Esophagus squamous epithelium (tissue), 5 donors: ENCODE results near the gene SYNE2. TPM values are rescaled to one million over a fixed set of nuclear protein-coding genes. Genes with fewer than 3 reads are reported as not detected.

Experiments
- DNase-seq: peaks from one replicate; lab custom pipeline; 2025; lab: John Stamatoyannopoulos, UW
- H3K27ac ChIP-seq, 4 donors: fragments of 200-600 bp; sonication (generic); one replicate each; pipeline ENCODE4 v1.5.1; 2016 to 2019; ENCODE audit warnings: mild to moderate bottlenecking in 1 of 4
- H3K27me3 ChIP-seq, 4 donors: fragments of 200-600 bp; sonication (generic); 1 replicate in 3 of 4; 2 replicates in 1 of 4; pipeline versions ENCODE4 v1.5.1 to v1.6.0; 2017 to 2021; ENCODE audit warnings: antibody characterized with exemption in 1 of 4
- H3K36me3 ChIP-seq, 3 donors: fragments of 200-600 bp; sonication (generic); one replicate each; pipeline ENCODE4 v1.5.1; 2016 to 2019
- H3K4me1 ChIP-seq, 3 donors: fragments of 200-600 bp; sonication (generic); one replicate each; pipeline ENCODE4 v1.5.1; 2017 to 2019
- H3K4me3 ChIP-seq, 4 donors: fragments of 200-600 bp; sonication (generic); 1 replicate in 3 of 4; 2 replicates in 1 of 4; pipeline ENCODE4 v1.5.1; 2016 to 2019; ENCODE audit warnings: mild to moderate bottlenecking in 2 of 4, moderate library complexity in 1 of 4
- H3K9me3 ChIP-seq, 3 donors: fragments of 200-600 bp; sonication (generic); one replicate each; pipeline ENCODE4 v1.5.1; 2016 to 2019
- POLR2A ChIP-seq, 4 donors: fragments of 450-650 bp; IDR thresholded peaks; one replicate each; pipeline ENCODE4 v1.6.1; 2017; ENCODE audit warnings: antibody characterized with exemption in 4 of 4, mild to moderate bottlenecking in 4 of 4, moderate library complexity in 3 of 4
- WGBS, 2 donors: methylation state at CpG; one replicate each; pipeline ENCODE4 v1.1.5; 2018; 5-methylcytosine and 5-hydroxymethylcytosine counted together
- intact Hi-C: fragments of 100-400 bp; cut with DNase I; formaldehyde crosslinking; loops from one replicate; pipeline ENCODE4 v1.15.0; 2022
- total RNA-seq, 4 donors: library from RNA; depleted of rRNA; stranded (reverse); fragments of >200 nt; gene quantifications; one replicate each; pipeline ENCODE4 v1.1.0, GENCODE V29; 2016
- TF ChIP-seq, protein P1 (sequence below), 6 experiments: fragments of 450-650 bp in 4 of 6; fragments of 200-600 bp in 2 of 6; sonication (generic) in 2 of 6; IDR thresholded peaks; one replicate each; pipeline ENCODE4 v1.5.1; 2016 to 2019; ENCODE audit warnings: antibody characterized with exemption in 6 of 6, mild to moderate bottlenecking in 4 of 6, moderate library complexity in 4 of 6
- donor health status: DM: yes; HTN: yes; CAD: no.

SYNE2 gene
- total RNA-seq, 4 donors from 2014 or later: 128 to 197 (median 145) TPM

DNA sequence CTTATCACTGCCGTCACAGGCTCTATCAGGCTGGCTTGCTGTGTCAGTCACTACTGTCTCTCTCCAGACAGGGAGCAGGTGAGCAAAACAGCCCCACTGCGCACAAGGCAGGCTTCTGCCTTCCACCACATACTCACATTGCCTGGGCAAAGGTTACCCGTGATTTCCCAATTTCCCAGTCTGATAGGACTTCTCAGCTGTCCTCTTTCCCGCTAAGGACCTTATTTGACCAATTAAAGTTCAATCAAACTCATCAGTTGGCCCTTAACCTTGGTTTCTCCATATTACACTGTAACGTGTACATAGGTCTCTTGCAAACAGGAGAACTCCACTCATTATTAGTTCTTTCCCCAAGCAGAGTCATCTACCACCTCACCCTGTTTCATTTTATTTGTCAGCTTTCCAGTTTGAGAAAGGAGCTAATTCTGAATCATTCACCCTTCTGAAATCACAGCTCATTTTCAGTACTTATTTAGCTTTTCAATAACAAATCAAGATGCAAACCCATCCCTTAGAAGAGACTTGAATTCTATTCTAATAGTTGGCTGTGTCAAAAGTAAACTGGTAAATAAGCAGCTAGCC, 270.5 kb downstream of the SYNE2 start:
- H3K4me1 ChIP-seq: peaks cover 0 to 12% (median 0%) of the 10 kb centered on the region in 3 donors
- intact Hi-C loops: no loop called here
- H3K9me3 ChIP-seq: no peaks in the 10 kb centered on the region
- DNase-seq: no peak
- TF ChIP-seq, protein P1, sequence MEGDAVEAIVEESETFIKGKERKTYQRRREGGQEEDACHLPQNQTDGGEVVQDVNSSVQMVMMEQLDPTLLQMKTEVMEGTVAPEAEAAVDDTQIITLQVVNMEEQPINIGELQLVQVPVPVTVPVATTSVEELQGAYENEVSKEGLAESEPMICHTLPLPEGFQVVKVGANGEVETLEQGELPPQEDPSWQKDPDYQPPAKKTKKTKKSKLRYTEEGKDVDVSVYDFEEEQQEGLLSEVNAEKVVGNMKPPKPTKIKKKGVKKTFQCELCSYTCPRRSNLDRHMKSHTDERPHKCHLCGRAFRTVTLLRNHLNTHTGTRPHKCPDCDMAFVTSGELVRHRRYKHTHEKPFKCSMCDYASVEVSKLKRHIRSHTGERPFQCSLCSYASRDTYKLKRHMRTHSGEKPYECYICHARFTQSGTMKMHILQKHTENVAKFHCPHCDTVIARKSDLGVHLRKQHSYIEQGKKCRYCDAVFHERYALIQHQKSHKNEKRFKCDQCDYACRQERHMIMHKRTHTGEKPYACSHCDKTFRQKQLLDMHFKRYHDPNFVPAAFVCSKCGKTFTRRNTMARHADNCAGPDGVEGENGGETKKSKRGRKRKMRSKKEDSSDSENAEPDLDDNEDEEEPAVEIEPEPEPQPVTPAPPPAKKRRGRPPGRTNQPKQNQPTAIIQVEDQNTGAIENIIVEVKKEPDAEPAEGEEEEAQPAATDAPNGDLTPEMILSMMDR (IDR thresholded peaks at IDR 0.05): no peak
- no peak for TF ChIP-seq POLR2A (IDR thresholded peaks at IDR 0.05)
- H3K27ac ChIP-seq: no peak overlapping the region
- peaks cover 19 to 95% (median 31%) of the 10 kb centered on the region in 3 donors for H3K36me3 ChIP-seq
- H3K4me3 ChIP-seq: no peak overlapping the region
- WGBS, 2 donors: 89 to 96% methylated on average over 5 of the region's 5 CpGs
- H3K27me3 ChIP-seq: no peaks in the 10 kb centered on the region

DNA sequence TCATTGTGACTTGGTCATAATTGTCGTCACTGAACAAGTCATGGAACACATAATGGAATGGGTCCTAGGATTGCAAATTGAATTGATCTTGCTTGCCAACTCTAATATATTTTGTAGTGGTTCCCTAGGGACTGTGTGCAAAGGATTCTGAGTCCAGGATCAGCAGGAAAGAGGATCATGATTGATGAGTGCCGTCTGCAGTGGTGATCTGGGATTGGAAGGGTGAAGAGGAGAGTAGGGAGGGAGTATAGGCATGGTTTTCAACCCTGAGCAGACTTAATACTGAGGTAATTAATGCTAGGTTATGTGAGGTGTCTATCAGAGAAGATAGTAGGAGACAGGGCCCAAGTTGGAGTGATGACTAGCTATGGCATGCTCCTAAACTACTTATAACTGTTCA, 272.5 kb downstream of the SYNE2 start:
- no peak overlapping the region for H3K27ac ChIP-seq
- H3K4me1 ChIP-seq: no peaks in the 10 kb centered on the region
- no peak for DNase-seq
- intact Hi-C loops: no loop called here
- H3K36me3 ChIP-seq: peaks cover 24 to 100% (median 42%) of the 10 kb centered on the region in 3 donors
- H3K4me3 ChIP-seq: no peak overlapping the region
- TF ChIP-seq, protein P1 (IDR thresholded peaks at IDR 0.05): no peak
- no peak for TF ChIP-seq POLR2A (IDR thresholded peaks at IDR 0.05)
- no peaks in the 10 kb centered on the region for H3K27me3 ChIP-seq
- WGBS, 2 donors: 88 to 92% methylated on average over 2 of the region's 2 CpGs
- H3K9me3 ChIP-seq: no peaks in the 10 kb centered on the region

DNA sequence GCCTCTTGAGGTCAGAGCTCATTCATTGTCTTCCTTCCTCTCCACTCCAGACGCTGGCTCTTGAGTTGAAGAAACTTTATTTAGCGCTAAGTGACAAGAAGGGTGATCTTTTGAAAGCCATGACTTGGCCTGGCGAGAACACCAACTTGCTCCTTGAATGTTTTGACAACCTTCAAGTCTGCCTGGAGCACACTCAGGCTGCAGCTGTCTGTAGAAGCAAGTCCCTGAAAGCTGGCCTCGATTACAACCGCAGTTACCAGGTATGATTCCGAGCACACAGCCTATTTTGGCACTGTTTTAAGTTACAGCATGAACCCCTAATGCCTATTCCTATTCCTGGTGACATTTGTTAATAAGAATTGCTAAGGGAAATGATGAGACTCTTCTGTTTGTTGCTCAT, 273.7 kb downstream of the SYNE2 start:
- no peak overlapping the region for H3K4me3 ChIP-seq
- intact Hi-C loops: no loop called here
- no peaks in the 10 kb centered on the region for H3K9me3 ChIP-seq
- DNase-seq: no peak
- TF ChIP-seq, protein P1 (IDR thresholded peaks at IDR 0.05): no peak
- TF ChIP-seq POLR2A (IDR thresholded peaks at IDR 0.05): no peak
- WGBS, 2 donors: 88 to 98% methylated on average over 5 to 6 of the region's 6 CpGs
- no peaks in the 10 kb centered on the region for H3K27me3 ChIP-seq
- no peaks in the 10 kb centered on the region for H3K4me1 ChIP-seq
- no peak overlapping the region for H3K27ac ChIP-seq
- peaks cover 24 to 100% (median 39%) of the 10 kb centered on the region in 3 donors for H3K36me3 ChIP-seq

DNA sequence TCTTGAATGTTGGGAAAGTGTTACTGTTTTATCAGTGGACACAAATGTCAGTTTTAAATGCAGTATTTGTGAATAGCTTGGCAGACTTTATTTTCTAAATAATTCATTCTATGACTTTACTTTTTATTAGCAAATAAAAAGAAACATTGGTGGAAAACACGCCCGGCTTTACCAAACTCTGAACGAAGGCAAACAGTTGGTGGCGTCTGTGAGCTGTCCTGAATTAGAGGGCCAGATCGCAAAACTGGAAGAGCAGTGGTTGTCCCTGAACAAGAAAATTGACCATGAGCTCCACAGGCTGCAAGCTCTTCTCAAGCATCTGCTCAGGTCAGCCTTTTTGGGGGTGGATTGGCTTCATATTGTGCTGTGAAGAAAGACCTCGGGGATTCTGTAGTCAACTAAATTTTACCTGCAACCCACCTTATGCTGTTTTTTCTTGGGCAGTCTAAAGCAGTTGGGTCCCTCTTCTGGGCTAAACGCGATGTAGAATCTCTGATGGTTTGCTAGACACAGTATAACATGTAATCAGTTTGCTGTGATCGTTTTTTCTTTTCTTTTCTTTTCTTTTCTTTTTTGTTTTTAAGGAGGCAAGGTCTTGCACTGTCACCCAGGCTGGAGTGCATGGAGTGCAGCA, 285.0 kb downstream of the SYNE2 start:
- Histone ChIP-seq H3K9me3 (no peaks in the 10 kb centered on the region), H3K4me1 (no peaks in the 10 kb centered on the region), H3K27me3 (no peaks in the 10 kb centered on the region), H3K4me3 (no peak overlapping the region), H3K27ac (no peak overlapping the region), H3K36me3 (peaks cover 6 to 100% (median 22%) of the 10 kb centered on the region in 3 donors)
- no peak for DNase-seq
- intact Hi-C loops: no loop called here
- no peak for TF ChIP-seq POLR2A (IDR thresholded peaks at IDR 0.05)
- TF ChIP-seq, protein P1 (IDR thresholded peaks at IDR 0.05): no peak
- WGBS, 2 donors: 84 to 90% methylated on average over 9 of the region's 9 CpGs

DNA sequence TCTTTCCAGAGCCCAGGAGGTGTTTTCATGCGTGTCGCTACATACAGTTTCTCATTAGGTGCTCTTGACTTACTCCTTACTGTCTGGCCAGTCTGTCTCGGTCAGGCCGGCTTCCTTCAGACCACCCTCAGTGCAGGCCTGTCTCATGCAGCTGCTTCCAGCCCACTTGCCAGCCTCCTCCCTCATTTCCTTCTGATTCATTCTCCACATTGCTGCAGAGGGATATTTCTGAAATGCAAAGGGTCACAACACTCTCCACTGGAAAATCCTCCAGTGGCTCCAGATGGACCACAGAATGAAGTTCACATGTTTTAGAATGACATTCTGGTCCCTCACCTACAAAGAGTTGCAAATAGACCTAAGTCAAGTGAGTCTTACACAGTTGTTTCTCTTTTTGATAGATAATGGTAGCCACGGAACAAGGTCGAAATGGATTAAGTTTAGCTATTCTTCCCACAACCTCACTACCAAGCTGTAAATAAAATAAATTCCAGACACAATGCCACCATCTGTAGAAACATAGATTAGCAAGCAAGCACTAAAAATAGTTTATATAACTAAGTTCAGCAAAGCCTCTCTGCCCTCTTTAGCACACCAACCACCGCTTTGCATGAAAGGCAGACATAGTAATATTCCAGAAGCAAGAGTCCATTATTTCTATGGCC, 294.5 kb downstream of the SYNE2 start:
- no peak overlapping the region for H3K27ac ChIP-seq
- H3K4me3 ChIP-seq: no peak overlapping the region
- intact Hi-C loops: no loop called here
- no peaks in the 10 kb centered on the region for H3K9me3 ChIP-seq
- H3K4me1 ChIP-seq: no peaks in the 10 kb centered on the region
- no peak for DNase-seq
- 74 to 93% methylated on average over 5 to 7 of the region's 7 CpGs for WGBS, 2 donors
- H3K27me3 ChIP-seq: no peaks in the 10 kb centered on the region
- TF ChIP-seq, protein P1 (IDR thresholded peaks at IDR 0.05): no peak
- no peak for TF ChIP-seq POLR2A (IDR thresholded peaks at IDR 0.05)
- peaks cover 0 to 96% (median 18%) of the 10 kb centered on the region in 3 donors for H3K36me3 ChIP-seq
